RWPE2 (cell line): Measurements from ENCODE around the gene TRPM1.

Experiments
- ATAC-seq: fragments of 200-7000 bp; cut with Tn5 transposase; 3 replicates; pipeline ENCODE4 v1.9.1; 2021; ENCODE audit warnings: low read depth
- DNase-seq: peaks from one replicate; pipeline ENCODE4 v3.0.0-alpha.2; 2020; ENCODE audit warnings: low spot score
- H3K27ac ChIP-seq: fragments of 450-650 bp; 2 replicates; pipeline ENCODE4 v1.5.1; 2017; ENCODE audit warnings: mild to moderate bottlenecking; ENCODE audit not compliant: poor library complexity, severe bottlenecking
- H3K27me3 ChIP-seq: fragments of 250-450 bp; sonication (Bioruptor Pico); 2 replicates; pipeline ENCODE4 v1.5.1; 2021; ENCODE audit warnings: mild to moderate bottlenecking, moderate library complexity; ENCODE audit not compliant: insufficient read depth, poor library complexity, severe bottlenecking
- H3K36me3 ChIP-seq: fragments of 250-450 bp; sonication (Bioruptor Pico); 2 replicates; pipeline ENCODE4 v1.5.1; 2020; ENCODE audit warnings: low read depth, mild to moderate bottlenecking, moderate library complexity
- H3K4me1 ChIP-seq: fragments of 250-450 bp; sonication (Bioruptor Pico); 2 replicates; pipeline ENCODE4 v1.5.1; 2021; ENCODE audit warnings: mild to moderate bottlenecking, moderate library complexity; ENCODE audit not compliant: insufficient read depth, poor library complexity, severe bottlenecking
- H3K4me3 ChIP-seq: fragments of 250-450 bp; sonication (Bioruptor Pico); 2 replicates; pipeline ENCODE4 v1.5.1; 2021; ENCODE audit warnings: mild to moderate bottlenecking, moderate library complexity; ENCODE audit not compliant: severe bottlenecking
- H3K9me3 ChIP-seq: fragments of 250-450 bp; sonication (Bioruptor Pico); 2 replicates; pipeline ENCODE4 v1.5.1; 2021; ENCODE audit warnings: mild to moderate bottlenecking, moderate library complexity; ENCODE audit not compliant: severe bottlenecking
- CTCF ChIP-seq: fragments of 450-650 bp; IDR thresholded peaks from one replicate; pipeline ENCODE4 v1.5.1; 2017; ENCODE audit warnings: mild to moderate bottlenecking, moderate library complexity; ENCODE audit not compliant: poor library complexity, severe bottlenecking

TRPM1 gene

GRCh38 chr15:31081056-31081455 lies 20.5 kb downstream of the TRPM1 start:
- Histone ChIP-seq H3K27me3 (no peaks in the 10 kb centered on the region), H3K4me3 (no peak overlapping the region), H3K36me3 (no peaks in the 10 kb centered on the region), H3K4me1 (no peaks in the 10 kb centered on the region), H3K27ac (no peak overlapping the region), H3K9me3 (no peaks in the 10 kb centered on the region)
- ATAC-seq (no peak), DNase-seq (no peak)
- no peak for TF ChIP-seq CTCF

GRCh38 chr15:31080591-31081014 lies 20.9 kb downstream of the TRPM1 start:
- no peak for ATAC-seq
- TF ChIP-seq CTCF = no peak

GRCh38 chr15:31079519-31079918 lies 22.0 kb downstream of the TRPM1 start:
- no peak overlapping the region for H3K27ac ChIP-seq
- TF ChIP-seq CTCF = no peak
- DNase-seq = no peak
- ATAC-seq = peak; percentile 45
- no peaks in the 10 kb centered on the region for H3K9me3 ChIP-seq
- H3K27me3 ChIP-seq = peaks cover 9% of the 10 kb centered on the region
- no peaks in the 10 kb centered on the region for H3K4me1 ChIP-seq
- no peak overlapping the region for H3K4me3 ChIP-seq
- no peaks in the 10 kb centered on the region for H3K36me3 ChIP-seq

More at GRCh38 chr15:31080591-31081014, 20.9 kb downstream of the TRPM1 start:
- H3K36me3 ChIP-seq = no peaks in the 10 kb centered on the region
- no peaks in the 10 kb centered on the region for H3K27me3 ChIP-seq
- no peaks in the 10 kb centered on the region for H3K9me3 ChIP-seq
- no peak overlapping the region for H3K4me3 ChIP-seq
- no peaks in the 10 kb centered on the region for H3K4me1 ChIP-seq
- H3K27ac ChIP-seq = no peak overlapping the region
- peak; percentile 72 for DNase-seq

- TF ChIP-seq CTCF = no peak
- no peaks in the 10 kb centered on the region for H3K36me3 ChIP-seq
- no peak for ATAC-seq
- no peak for DNase-seq
- H3K9me3 ChIP-seq = peaks cover 2% of the 10 kb centered on the region
- H3K27me3 ChIP-seq = peaks cover 9% of the 10 kb centered on the region
- H3K4me1 ChIP-seq = no peaks in the 10 kb centered on the region
- H3K4me3 ChIP-seq = no peak overlapping the region
- H3K27ac ChIP-seq = no peak overlapping the region
Observed at GRCh38 chr15:31078471-31078870, 23.1 kb downstream of the TRPM1 start.

- no peak for ATAC-seq
- Histone ChIP-seq H3K27me3 (peaks cover 9% of the 10 kb centered on the region), H3K9me3 (peaks cover 2% of the 10 kb centered on the region), H3K4me3 (no peak overlapping the region), H3K4me1 (no peaks in the 10 kb centered on the region), H3K27ac (no peak overlapping the region), H3K36me3 (no peaks in the 10 kb centered on the region)
- no peak for DNase-seq
- no peak for TF ChIP-seq CTCF
Observed at GRCh38 chr15:31077941-31078340, 23.6 kb downstream of the TRPM1 start.
